Naive thymus-derived CD4-positive, alpha-beta T cell (primary cell): ENCODE measurements around the gene ZNF778. TPM values are rescaled to one million over a fixed set of nuclear protein-coding genes. Genes with fewer than 3 reads are reported as not detected.

ENCODE experiments used
- ATAC-seq: fragments of 150-1000 bp; cut with Tn5 transposase; 2 replicates; pipeline ENCODE4 v1.10.0; 2021; ENCODE audit warnings: mild to moderate bottlenecking, moderate library complexity
- CTCF ChIA-PET: fragments of 350-600 bp; sonication (Branson Sonifier 250); formaldehyde crosslinking; loops from one replicate; lab custom pipeline; 2021; ENCODE audit warnings: antibody characterized with exemption; lab: Charles Lee
- POLR2A ChIA-PET: fragments of 350-600 bp; sonication (Branson Sonifier 250); formaldehyde crosslinking; loops from one replicate; lab custom pipeline; 2021; ENCODE audit warnings: antibody characterized with exemption, inconsistent platforms; lab: Charles Lee
- DNase-seq, 9 donors: peaks; one replicate each; pipeline versions ENCODE4 v3.0.0 to v3.0.0-alpha.2; 2020 to 2022; ENCODE audit warnings: mixed read lengths in 1 of 9
- H3K27ac ChIP-seq: one replicate; pipeline ENCODE4 v1.7.0; 2013; ENCODE audit warnings: mild to moderate bottlenecking, low read depth, low read length, moderate library complexity
- H3K27me3 ChIP-seq, 2 donors: one replicate each; pipeline ENCODE4 v1.7.0; 2013; ENCODE audit warnings: low read length in 2 of 2, mild to moderate bottlenecking in 2 of 2, moderate library complexity in 2 of 2; ENCODE audit not compliant: control insufficient read depth in 2 of 2, insufficient read depth in 2 of 2
- H3K36me3 ChIP-seq, 3 experiments: 1 replicate in 2 of 3; 2 replicates in 1 of 3; pipeline ENCODE4 v1.7.0; 2013; ENCODE audit warnings: low read length in 3 of 3, mild to moderate bottlenecking in 3 of 3, moderate library complexity in 1 of 3; ENCODE audit not compliant: insufficient read depth in 3 of 3, control insufficient read depth in 2 of 3
- H3K4me1 ChIP-seq, 2 donors: one replicate each; pipeline ENCODE4 v1.7.0; 2013; ENCODE audit warnings: low read length in 2 of 2, mild to moderate bottlenecking in 2 of 2, moderate library complexity in 1 of 2; ENCODE audit not compliant: control insufficient read depth in 2 of 2, insufficient read depth in 2 of 2
- H3K4me3 ChIP-seq: 2 replicates; pipeline ENCODE4 v1.7.0; 2013; ENCODE audit warnings: mild to moderate bottlenecking, low read length
- H3K9me3 ChIP-seq, 3 experiments: 1 replicate in 2 of 3; 2 replicates in 1 of 3; pipeline ENCODE4 v1.7.0; 2013; ENCODE audit warnings: low read length in 3 of 3; ENCODE audit not compliant: control insufficient read depth in 2 of 3
- H3K27ac Mint-ChIP-seq, 9 donors: one replicate each; pipeline ENCODE4 v1.8.0; 2020 to 2022; ENCODE audit warnings: mixed read lengths in 9 of 9, mild to moderate bottlenecking in 8 of 9, moderate library complexity in 5 of 9, inconsistent platforms in 2 of 9
- H3K27me3 Mint-ChIP-seq, 5 donors: one replicate each; pipeline ENCODE4 v1.8.0; 2021 to 2022; ENCODE audit warnings: mixed read lengths in 5 of 5, mild to moderate bottlenecking in 1 of 5
- H3K36me3 Mint-ChIP-seq, 5 donors: one replicate each; pipeline ENCODE4 v1.8.0; 2020 to 2022; ENCODE audit warnings: mixed read lengths in 5 of 5, mild to moderate bottlenecking in 3 of 5, inconsistent platforms in 1 of 5
- H3K4me1 Mint-ChIP-seq, 7 donors: one replicate each; pipeline ENCODE4 v1.8.0; 2020 to 2022; ENCODE audit warnings: mixed read lengths in 7 of 7, mild to moderate bottlenecking in 3 of 7, inconsistent platforms in 1 of 7
- H3K4me3 Mint-ChIP-seq, 10 donors: one replicate each; pipeline ENCODE4 v1.8.0; 2020 to 2022; ENCODE audit warnings: mild to moderate bottlenecking in 10 of 10, mixed read lengths in 10 of 10, moderate library complexity in 6 of 10, inconsistent platforms in 2 of 10
- H3K9me3 Mint-ChIP-seq, 11 donors: one replicate each; pipeline ENCODE4 v1.8.0; 2020 to 2022; ENCODE audit warnings: mixed read lengths in 11 of 11, mild to moderate bottlenecking in 4 of 11, inconsistent platforms in 1 of 11, moderate library complexity in 1 of 11
- intact Hi-C, 2 donors: fragments of 100-400 bp; cut with micrococcal nuclease; formaldehyde crosslinking; loops; one replicate each; pipeline ENCODE4 v1.15.1; 2023
- polyA plus RNA-seq, 2 donors: library from polyadenylated mRNA; unstranded; fragments of 300-500 nt; fragmentation: Illumina TruSeq; gene quantifications; one replicate each; pipeline ENCODE4 v1.2.3, GENCODE V29; 2021
- total RNA-seq, 6 experiments: library from RNA in 5 of 6; stranded (reverse) in 5 of 6; gene quantifications; 1 replicate in 5 of 6; 2 replicates in 1 of 6; pipeline ENCODE4 v1.2.3 and lab custom pipeline; 2021 to 2026

Gene ZNF778
- total and polyA plus RNA-seq, 7 experiments from 2014 or later: 4.0 to 13.5 (median 6.5) TPM

- Mint-ChIP-seq H3K4me1 (peaks cover 0 to 13% (median 3%) of the 10 kb centered on the region in 7 donors), H3K9me3 (peaks cover 0 to 11% (median 0%) of the 10 kb centered on the region in 11 donors), H3K36me3 (peaks cover 0 to 35% (median 14%) of the 10 kb centered on the region in 5 donors), H3K4me3 (peak overlapping the region in 1 of 10 donors; percentile 39), H3K27ac (peak overlapping the region in 4 of 9 donors; percentile 29 to 51 (median 36)), H3K27me3 (no peaks in the 10 kb centered on the region)
- ChIA-PET CTCF (interaction anchor here (0.7 kb wide), 1 partner anchor 44 kb away, joined by 3 read pairs; no protein-coding TSS in a partner anchor), POLR2A (no interaction called here)
- Histone ChIP-seq H3K4me3 (no peak overlapping the region), H3K36me3 (peaks cover 0 to 90% (median 16%) of the 10 kb centered on the region in 3 experiments), H3K27me3 (no peaks in the 10 kb centered on the region), H3K9me3 (no peaks in the 10 kb centered on the region), H3K27ac (no peak overlapping the region), H3K4me1 (no peaks in the 10 kb centered on the region)
- ATAC-seq (no peak), DNase-seq (no peak)
- intact Hi-C loops: no loop called here
Measured at GRCh38 chr16:89275837-89276720, 58.6 kb downstream of the ZNF778 start.

- CTCF ChIA-PET: interaction anchor here (0.7 kb wide), 1 partner anchor 43 kb away, joined by 3 read pairs; no protein-coding TSS in a partner anchor
- Mint-ChIP-seq H3K27me3 (no peaks in the 10 kb centered on the region), H3K4me3 (no peak overlapping the region), H3K36me3 (peaks cover 0 to 27% (median 6%) of the 10 kb centered on the region in 5 donors), H3K27ac (no peak overlapping the region), H3K9me3 (peaks cover 0 to 11% (median 0%) of the 10 kb centered on the region in 11 donors), H3K4me1 (peaks cover 0 to 13% (median 0%) of the 10 kb centered on the region in 7 donors)
- intact Hi-C loops: no loop called here
- no peak overlapping the region for H3K27ac ChIP-seq
- no peaks in the 10 kb centered on the region for H3K4me1 ChIP-seq
- H3K9me3 ChIP-seq: no peaks in the 10 kb centered on the region
- POLR2A ChIA-PET: no interaction called here
- peaks cover 0 to 90% (median 16%) of the 10 kb centered on the region in 3 experiments for H3K36me3 ChIP-seq
- no peak for ATAC-seq
- no peak overlapping the region for H3K4me3 ChIP-seq
- H3K27me3 ChIP-seq: no peaks in the 10 kb centered on the region
- no peak for DNase-seq
Measured at GRCh38 chr16:89277049-89277448, 59.5 kb downstream of the ZNF778 start.

- CTCF ChIA-PET: interaction anchor here (0.6 kb wide), 1 partner anchor 17 kb away, joined by 3 read pairs; no protein-coding TSS in a partner anchor
- no peak for ATAC-seq
- Histone ChIP-seq H3K27ac (no peak overlapping the region), H3K27me3 (no peaks in the 10 kb centered on the region), H3K9me3 (no peaks in the 10 kb centered on the region), H3K36me3 (peaks cover 0 to 92% (median 16%) of the 10 kb centered on the region in 3 experiments), H3K4me3 (no peak overlapping the region), H3K4me1 (no peaks in the 10 kb centered on the region)
- Mint-ChIP-seq H3K4me1 (peaks cover 0 to 13% (median 0%) of the 10 kb centered on the region in 7 donors), H3K27me3 (no peaks in the 10 kb centered on the region), H3K4me3 (no peak overlapping the region), H3K27ac (peak overlapping the region in 1 of 9 donors; percentile 16), H3K36me3 (peaks cover 0 to 20% (median 6%) of the 10 kb centered on the region in 5 donors), H3K9me3 (peaks cover 0 to 10% (median 0%) of the 10 kb centered on the region in 11 donors)
- intact Hi-C loops: no loop called here
- no peak for DNase-seq
- POLR2A ChIA-PET: no interaction called here
Measured at GRCh38 chr16:89277641-89278341, 60.3 kb downstream of the ZNF778 start.

- H3K36me3 Mint-ChIP-seq: peaks cover 0 to 12% (median 4%) of the 10 kb centered on the region in 5 donors
- Histone ChIP-seq H3K4me1 (no peaks in the 10 kb centered on the region), H3K27me3 (no peaks in the 10 kb centered on the region), H3K9me3 (no peaks in the 10 kb centered on the region), H3K27ac (no peak overlapping the region), H3K36me3 (peaks cover 0 to 92% (median 16%) of the 10 kb centered on the region in 3 experiments), H3K4me3 (no peak overlapping the region)
- H3K27ac Mint-ChIP-seq: no peak overlapping the region
- DNase-seq (no peak), ATAC-seq (peak; percentile 22)
- CTCF ChIA-PET: no interaction called here
- H3K4me3 Mint-ChIP-seq: no peak overlapping the region
- H3K4me1 Mint-ChIP-seq: peaks cover 0 to 9% (median 0%) of the 10 kb centered on the region in 7 donors
- no peaks in the 10 kb centered on the region for H3K27me3 Mint-ChIP-seq
- peaks cover 0 to 10% (median 0%) of the 10 kb centered on the region in 11 donors for H3K9me3 Mint-ChIP-seq
- intact Hi-C loops: no loop called here
- POLR2A ChIA-PET: no interaction called here
Measured at GRCh38 chr16:89278441-89279240, 61.1 kb downstream of the ZNF778 start.

- ATAC-seq (peak; percentile 13), DNase-seq (no peak)
- Histone ChIP-seq H3K9me3 (no peaks in the 10 kb centered on the region), H3K27me3 (no peaks in the 10 kb centered on the region), H3K4me3 (no peak overlapping the region), H3K36me3 (peaks cover 5 to 87% (median 22%) of the 10 kb centered on the region in 3 experiments), H3K4me1 (no peaks in the 10 kb centered on the region), H3K27ac (no peak overlapping the region)
- H3K4me1 Mint-ChIP-seq: peaks cover 0 to 6% (median 0%) of the 10 kb centered on the region in 7 donors
- no peak overlapping the region for H3K4me3 Mint-ChIP-seq
- intact Hi-C loops: no loop called here
- no peak overlapping the region for H3K27ac Mint-ChIP-seq
- H3K9me3 Mint-ChIP-seq: peaks cover 0 to 9% (median 0%) of the 10 kb centered on the region in 11 donors
- CTCF ChIA-PET: no interaction called here
- peaks cover 0 to 9% (median 2%) of the 10 kb centered on the region in 5 donors for H3K36me3 Mint-ChIP-seq
- POLR2A ChIA-PET: no interaction called here
- H3K27me3 Mint-ChIP-seq: no peaks in the 10 kb centered on the region
Measured at GRCh38 chr16:89279666-89280481, 62.4 kb downstream of the ZNF778 start.
